Suppressor macrophage treated with lipopolysaccharide for 1 hour (primary cell): Measurements from ENCODE around the gene SRSF6.
"Not testable (repeated sequence)": the region's sequence is repeated elsewhere in the genome, so short reads cannot be mapped to it uniquely, and the experiment has no call there.

ENCODE experiments used
- DNase-seq, 3 donors: peaks; one replicate each; pipeline ENCODE4 v3.0.0-alpha.2; 2020 to 2022

The SRSF6 gene

DNA sequence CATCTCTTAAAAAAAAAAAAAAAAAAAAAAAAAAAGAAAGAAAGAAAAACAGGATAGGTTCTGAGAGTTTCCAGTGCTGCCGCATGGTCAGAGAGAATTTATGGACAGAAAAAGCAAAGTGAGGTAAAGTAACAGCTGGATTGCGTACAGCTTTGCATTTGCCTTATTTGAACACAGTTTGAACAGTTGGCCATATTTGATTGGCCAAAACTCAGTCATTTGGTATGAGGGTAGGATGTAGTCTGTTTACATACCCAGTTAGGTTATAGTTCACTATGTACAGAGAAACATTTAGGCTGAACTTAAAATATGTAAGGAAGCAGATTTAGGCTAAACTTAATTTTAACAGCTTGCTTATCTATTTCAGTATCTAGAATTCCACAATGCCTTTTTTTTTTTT lies 32.3 kb downstream of the SRSF6 start:
- DNase-seq = no peak

DNA sequence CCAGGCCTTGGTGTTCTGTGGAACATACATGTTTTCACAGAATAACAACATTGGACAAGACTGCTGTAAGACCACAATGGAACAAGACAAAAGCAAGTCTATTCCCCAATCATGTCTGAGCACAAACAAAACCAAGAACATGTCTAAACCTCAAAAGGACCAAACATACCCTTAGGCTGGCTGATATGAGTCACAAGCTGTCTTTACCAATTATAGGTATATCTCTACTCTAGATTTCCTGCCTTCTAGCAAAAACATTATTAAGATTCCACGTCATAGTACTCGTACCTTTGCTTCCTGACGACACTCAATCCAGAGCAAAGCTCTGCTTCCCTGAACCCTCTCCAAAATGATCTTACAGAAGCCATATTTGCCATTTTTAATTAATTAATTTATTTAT lies 34.4 kb downstream of the SRSF6 start:
- DNase-seq = no peak

DNA sequence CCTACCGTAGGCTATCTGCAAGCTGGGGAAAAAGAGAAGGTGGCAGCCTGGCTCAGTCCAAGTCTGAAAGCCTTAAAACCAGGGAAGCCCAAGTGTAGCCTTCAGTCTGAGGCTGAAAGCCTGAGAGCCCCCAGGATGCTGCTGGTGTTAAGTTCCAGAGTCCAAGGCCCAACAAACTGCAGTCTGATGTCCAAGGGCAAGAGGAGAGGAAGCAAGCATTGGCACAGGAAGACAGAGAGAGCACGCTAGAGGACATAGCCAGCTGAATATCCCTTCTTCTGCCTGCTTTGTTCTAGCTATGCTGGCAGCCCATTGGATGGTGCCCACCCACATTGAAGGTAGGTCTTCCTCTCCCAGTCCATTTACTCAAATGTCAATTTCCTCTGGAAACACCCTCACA lies 37.7 kb downstream of the SRSF6 start:
- no peak for DNase-seq

DNA sequence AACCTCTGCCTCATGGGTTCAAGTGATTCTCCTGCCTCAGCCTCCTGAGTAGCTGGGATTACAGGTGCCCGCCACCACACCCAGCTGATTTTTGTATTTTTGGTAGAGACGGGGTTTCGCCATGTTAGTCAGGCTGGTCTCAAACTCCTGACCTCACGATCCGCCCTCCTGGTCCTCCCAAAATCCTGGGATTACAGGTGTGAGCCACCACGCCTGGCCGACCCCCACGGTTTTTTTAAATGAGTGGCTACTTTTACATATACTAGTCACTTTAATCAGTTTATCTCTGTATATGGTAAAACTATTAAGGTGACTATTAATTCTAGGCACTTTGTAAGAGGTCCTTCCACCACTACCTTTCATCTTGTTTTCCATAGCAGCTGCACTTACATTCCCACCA lies 44.3 kb downstream of the SRSF6 start:
- not testable (repeated sequence) for DNase-seq

DNA sequence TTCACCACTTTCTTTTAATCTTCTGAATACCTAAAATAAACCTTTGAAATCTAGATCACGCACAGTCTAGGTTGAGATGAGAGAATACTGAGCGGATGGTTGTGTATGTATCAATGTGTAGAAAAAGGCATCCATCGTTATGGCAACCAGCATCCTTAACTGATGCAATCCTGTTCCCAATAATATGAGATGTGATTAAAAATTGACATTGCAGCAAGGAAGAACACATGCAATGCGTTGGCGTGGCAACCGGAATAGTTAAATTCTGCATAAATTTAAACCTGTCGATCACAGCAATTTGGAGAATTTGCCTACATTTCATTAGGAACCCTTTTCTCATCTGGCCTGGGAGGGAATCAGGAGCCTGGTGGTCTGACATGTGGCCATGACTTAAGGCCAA lies 48.5 kb downstream of the SRSF6 start:
- peak in 1 of 3 donors; percentile 12 for DNase-seq

DNA sequence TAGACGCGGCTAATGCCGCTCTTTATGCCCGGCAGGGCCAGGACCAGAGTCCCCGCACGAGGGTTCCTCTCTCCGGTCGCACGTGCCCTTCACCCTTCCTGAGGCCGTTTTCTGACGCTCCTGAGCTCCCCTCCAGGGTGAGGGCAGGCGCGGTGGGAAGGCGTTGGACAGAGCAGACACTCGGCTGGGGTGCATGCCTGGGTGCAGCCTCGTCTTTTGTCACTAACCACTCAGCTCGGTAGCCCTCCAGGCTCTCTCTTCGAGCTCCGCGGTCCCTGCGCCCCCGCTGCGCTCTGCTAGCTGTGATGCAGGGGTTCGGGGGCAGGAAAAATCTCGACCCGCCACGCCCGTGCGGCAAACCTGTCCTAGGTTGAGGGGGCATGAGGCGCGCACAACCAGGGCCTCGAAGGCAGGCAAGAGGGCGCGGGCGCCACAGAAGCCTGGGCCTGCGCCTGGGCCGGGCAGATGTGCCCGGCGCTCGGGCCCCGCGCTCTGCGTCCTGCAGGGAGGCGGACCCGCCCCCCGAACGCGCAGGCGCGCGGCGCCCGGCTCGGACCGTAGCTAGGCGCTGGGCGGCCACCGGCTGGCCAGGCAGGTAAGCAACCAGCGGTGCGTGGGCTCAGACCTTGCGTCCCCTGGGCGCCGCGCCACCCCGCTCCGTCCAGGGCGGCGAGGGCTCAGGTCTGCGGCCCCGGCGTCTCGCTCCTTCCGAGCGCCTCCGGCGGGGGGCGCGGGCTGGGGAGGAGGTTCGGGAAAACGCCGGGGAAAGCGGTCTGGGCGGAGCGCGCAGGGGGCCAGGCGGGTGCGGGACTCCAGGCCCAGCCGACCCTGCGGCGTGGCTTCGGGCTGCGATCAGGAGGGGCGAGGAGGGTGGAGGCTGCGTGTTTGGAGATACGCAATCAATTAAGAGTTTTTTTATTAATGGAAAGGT lies 49.7 kb downstream of the SRSF6 start, which contains the start of gene L3MBTL1:
Gene L3MBTL1, plus strand, starts transcription at position 548 of the 931 bp plus-strand sequence. CDS start 5,807 bp downstream, outside the sequence.
- DNase-seq = peak; percentile 33 to 71 (median 49)

DNA sequence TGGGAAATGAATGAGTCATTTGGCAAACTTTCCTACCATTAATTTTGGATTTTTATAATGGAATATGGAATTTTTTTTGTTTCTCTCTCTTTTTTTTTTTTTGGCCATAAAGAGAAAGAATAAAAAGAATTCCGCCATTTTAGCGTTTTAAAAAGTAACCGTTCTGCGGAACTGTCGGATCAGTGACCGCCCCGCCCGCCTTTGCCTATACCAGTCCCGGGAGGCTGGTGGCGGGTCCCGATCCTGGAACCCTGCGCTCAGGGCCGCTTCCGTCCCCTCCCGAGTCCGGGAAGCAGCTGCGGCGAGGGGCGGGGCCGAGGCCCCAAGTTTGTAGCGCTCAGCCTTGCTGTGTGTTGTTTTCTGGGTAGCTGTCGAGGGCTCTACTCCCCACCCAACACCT lies 50.4 kb downstream of the SRSF6 start:
- peak; percentile 11 to 31 (median 17) for DNase-seq

DNA sequence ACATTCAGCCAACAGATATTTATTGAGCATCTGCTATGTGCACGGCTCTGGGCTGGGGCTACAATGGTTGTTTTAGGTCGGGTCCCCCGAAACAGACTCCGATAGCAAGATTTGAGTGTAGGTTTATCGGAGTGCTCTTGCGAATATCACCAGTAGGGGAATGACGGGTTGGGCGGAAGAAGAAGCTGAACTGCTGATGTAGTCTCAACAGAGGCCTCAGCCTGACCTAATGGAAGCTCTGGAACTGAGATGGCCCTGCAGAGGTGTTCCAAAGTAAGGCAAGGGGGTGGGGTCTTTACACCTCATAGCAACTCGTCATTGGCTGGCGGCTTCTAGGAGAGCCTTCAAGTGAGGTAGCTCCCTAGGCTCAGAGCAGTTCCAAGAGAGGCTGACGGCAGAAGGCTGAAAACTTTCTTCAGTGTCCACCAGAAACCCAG lies 50.9 kb downstream of the SRSF6 start:
- DNase-seq = peak; percentile 6 to 10 (median 7)

DNA sequence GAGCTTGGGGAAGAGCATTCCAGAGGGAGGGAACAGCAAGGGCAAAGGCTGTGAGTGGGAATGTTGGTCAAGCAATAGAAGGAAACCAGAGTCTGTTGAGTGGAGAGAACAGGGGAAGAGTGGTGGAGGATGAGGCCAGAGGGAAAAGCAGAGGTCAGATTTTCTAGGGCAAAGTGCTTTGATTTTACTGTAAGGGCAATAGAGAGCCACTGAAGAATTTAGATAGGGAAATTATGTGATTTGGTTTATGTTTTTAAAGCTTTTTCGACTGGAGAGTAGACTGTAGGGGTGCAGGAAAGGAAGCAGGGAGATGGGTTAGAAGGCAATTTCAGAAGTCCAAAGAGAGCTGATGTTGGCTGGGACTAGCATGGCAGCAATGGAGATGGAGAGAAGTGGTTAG lies 54.2 kb downstream of the SRSF6 start:
- no peak for DNase-seq

DNA sequence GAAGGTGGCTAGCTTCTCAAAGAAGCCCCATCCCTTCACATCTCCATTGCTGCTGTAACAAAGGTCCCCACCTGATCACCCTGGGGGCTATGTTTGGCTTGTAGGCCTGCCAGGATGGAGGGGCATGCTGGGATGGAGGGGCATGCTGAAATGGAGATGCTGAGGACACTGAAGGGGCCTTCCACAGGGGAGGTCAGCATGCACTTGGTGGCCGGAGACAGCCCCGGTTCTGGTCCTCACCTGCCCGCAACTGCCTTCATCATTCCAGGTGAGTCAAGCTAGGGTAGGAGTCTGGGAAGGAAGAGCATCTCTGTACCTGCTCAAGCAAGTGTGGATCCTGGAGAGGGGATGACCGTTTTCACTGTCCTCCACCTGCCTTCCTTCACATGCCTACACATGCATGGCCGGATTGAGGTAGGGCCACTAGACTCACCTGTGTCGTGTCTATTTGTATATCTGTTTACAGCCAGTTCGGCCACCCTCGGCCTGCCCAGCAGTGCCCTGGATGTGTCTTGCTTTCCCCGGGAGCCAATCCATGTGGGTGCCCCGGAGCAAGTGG lies 55.8 kb downstream of the SRSF6 start:
- no peak for DNase-seq
